Activated CD4-positive, alpha-beta T cell treated with anti-CD3 and anti-CD28 coated beads, Interleukin-2, amount 50 U/mL, for 48 hours (primary cell): ENCODE measurements around the gene MARCHF11.

Source experiments
- DNase-seq, 2 experiments: peaks; one replicate each; pipeline ENCODE4 v3.0.0-alpha.2; 2020

MARCHF11 gene

GRCh38 chr5:16179511-16179935 is at the start of gene MARCHF11:
Gene MARCHF11 (minus strand): TSS chr5:16179791. CDS start chr5:16179575, 216 bp downstream.
- no peak for DNase-seq

GRCh38 chr5:16225927-16226326 is 46.3 kb upstream of the MARCHF11 start:
- DNase-seq, result no peak

GRCh38 chr5:16192311-16192710 is 12.7 kb upstream of the MARCHF11 start:
- DNase-seq, result no peak

- no peak for DNase-seq
Observed at GRCh38 chr5:16180789-16181082, 1.1 kb upstream of the MARCHF11 start.

- no peak for DNase-seq
Observed at GRCh38 chr5:16179936-16180788, 571 bp upstream of the MARCHF11 start.

GRCh38 chr5:16178745-16179372 is 732 bp downstream of the MARCHF11 start:
- DNase-seq, result peak; percentile 30 to 43

- DNase-seq, result no peak
Observed at GRCh38 chr5:16169550-16169949, 10.0 kb downstream of the MARCHF11 start.

- DNase-seq, result no peak
Observed at GRCh38 chr5:16160706-16161105, 18.9 kb downstream of the MARCHF11 start.

GRCh38 chr5:16159636-16160035 is 20.0 kb downstream of the MARCHF11 start:
- no peak for DNase-seq

- no peak for DNase-seq
Observed at GRCh38 chr5:16156152-16156551, 23.4 kb downstream of the MARCHF11 start.

GRCh38 chr5:16152601-16153568 is 26.7 kb downstream of the MARCHF11 start:
- DNase-seq, result no peak

GRCh38 chr5:16149621-16150020 is 30.0 kb downstream of the MARCHF11 start:
- DNase-seq, result no peak

GRCh38 chr5:16147179-16147900 is 32.3 kb downstream of the MARCHF11 start:
- DNase-seq, result no peak

- DNase-seq, result no peak
Observed at GRCh38 chr5:16144416-16144815, 35.2 kb downstream of the MARCHF11 start.

- no peak for DNase-seq
Observed at GRCh38 chr5:16143361-16144049, 36.1 kb downstream of the MARCHF11 start.

GRCh38 chr5:16140944-16141343 is 38.6 kb downstream of the MARCHF11 start:
- DNase-seq, result no peak

- DNase-seq, result no peak
Observed at GRCh38 chr5:16140417-16140816, 39.2 kb downstream of the MARCHF11 start.

GRCh38 chr5:16137177-16137576 is 42.4 kb downstream of the MARCHF11 start:
- no peak for DNase-seq

GRCh38 chr5:16135506-16135905 is 44.1 kb downstream of the MARCHF11 start:
- DNase-seq, result no peak

GRCh38 chr5:16135003-16135402 is 44.6 kb downstream of the MARCHF11 start:
- no peak for DNase-seq

- DNase-seq, result no peak
Observed at GRCh38 chr5:16134204-16134603, 45.4 kb downstream of the MARCHF11 start.

GRCh38 chr5:16131878-16132277 is 47.7 kb downstream of the MARCHF11 start:
- no peak for DNase-seq
